ENCODE data around the gene VPS4B.
"Not testable (repeated sequence)": the region's sequence is repeated elsewhere in the genome, so short reads cannot be mapped to it uniquely, and the experiment has no call there.

Gene VPS4B

GRCh38 chr18:63366213-63367052, 55.8 kb downstream of the VPS4B start:
- peak; percentile 37 to 57 for DNase-seq

- no peak for DNase-seq
These were observed 56.4 kb downstream of the VPS4B start for GRCh38 chr18:63365876-63366212.

- DNase-seq, result no peak
These were observed 58.3 kb downstream of the VPS4B start for GRCh38 chr18:63363951-63364350.

GRCh38 chr18:63363420-63363819, 58.9 kb downstream of the VPS4B start:
- DNase-seq, result not testable (repeated sequence)

- no peak for DNase-seq
These were observed 65.9 kb downstream of the VPS4B start for GRCh38 chr18:63356272-63356896.

- DNase-seq, result no peak
These were observed 72.0 kb downstream of the VPS4B start for GRCh38 chr18:63350230-63350629.

- no peak for DNase-seq
These were observed 73.7 kb downstream of the VPS4B start for GRCh38 chr18:63348508-63349136.

- DNase-seq, result no peak
These were observed 75.6 kb downstream of the VPS4B start for GRCh38 chr18:63346480-63347183.

- no peak for DNase-seq
These were observed 76.2 kb downstream of the VPS4B start for GRCh38 chr18:63346031-63346430.

- no peak for DNase-seq
These were observed 77.4 kb downstream of the VPS4B start for GRCh38 chr18:63344918-63345317.

- no peak for DNase-seq
These were observed 78.0 kb downstream of the VPS4B start for GRCh38 chr18:63344263-63344662.

GRCh38 chr18:63342206-63342605, 80.1 kb downstream of the VPS4B start:
- DNase-seq, result no peak

GRCh38 chr18:63339920-63340484, 82.3 kb downstream of the VPS4B start:
- DNase-seq, result peak; percentile 24 to 44

Measured in SHP77 (cell line).